Uterus (tissue), 2 donors: Measurements from ENCODE around the gene TTC13.
A peak's percentile ranks its signal among the peaks of the same experiment; 100 is the strongest.

ENCODE experiments used
- CTCF ChIP-seq, 4 experiments: fragments of 200-600 bp in 2 of 4; fragments of 450-650 bp in 2 of 4; sonication (generic) in 2 of 4; IDR thresholded peaks; one replicate each; pipeline ENCODE4 v1.5.1; 2016 to 2019; ENCODE audit warnings: antibody characterized with exemption in 4 of 4, mild to moderate bottlenecking in 2 of 4, moderate library complexity in 1 of 4
- POLR2A ChIP-seq, 2 donors: fragments of 450-650 bp; IDR thresholded peaks; one replicate each; pipeline ENCODE4 v1.6.1; 2016; ENCODE audit warnings: antibody characterized with exemption in 2 of 2, mild to moderate bottlenecking in 1 of 2, moderate library complexity in 1 of 2

GRCh38 chr1:230867903-230868735, 110.5 kb downstream of the TTC13 start, which contains the start of gene C1orf198:
- TF ChIP-seq CTCF (IDR thresholded peaks at IDR 0.05), result no peak
- peak; percentile 54 to 77 for TF ChIP-seq POLR2A (IDR thresholded peaks at IDR 0.05)
